ENCODE measurements around the gene SHROOM4. TPM values are rescaled to one million over a fixed set of nuclear protein-coding genes. Genes with fewer than 3 reads are reported as not detected.

Gene SHROOM4
- total RNA-seq, 1 experiment from 2014 or later = 2.1 TPM

- Mint-ChIP-seq H3K36me3 (ENCODE audit: insufficient read depth in 1 of 3, low read depth in 3 of 3) (peaks cover 0 to 3% (median 1%) of the 10 kb centered on the region in 3 experiments; a peak in 2 of 7 replicates), H3K4me3 (no peak overlapping the region), H3K27me3 (ENCODE audit: low read depth) (no peaks in the 10 kb centered on the region), H3K4me1 (peaks cover 6 to 8% of the 10 kb centered on the region in 2 experiments), H3K27ac (no peak overlapping the region), H3K9me3 (peaks cover 64% of the 10 kb centered on the region in 2 experiments)
- Histone ChIP-seq H4K5ac (ENCODE audit: insufficient read length, low read depth, low read length) (no peak overlapping the region), H4K8ac (replicated peaks; ENCODE audit: insufficient read length, low read depth, low read length) (no peak overlapping the region), H3K9me3 (ENCODE audit: control insufficient read depth, low read depth, low read length) (no peaks in the 10 kb centered on the region), H2BK15ac (ENCODE audit: low read depth, low read length) (no peak overlapping the region), H2BK20ac (ENCODE audit: low read depth, low read length, poor library complexity, severe bottlenecking) (no peak overlapping the region), H3K23ac (ENCODE audit: insufficient read length, low read depth, low read length) (no peak overlapping the region), H3K4ac (ENCODE audit: low read depth, low read length) (no peak overlapping the region), H2BK5ac (ENCODE audit: insufficient read length, low read length) (no peak overlapping the region), H3K56ac (ENCODE audit: insufficient read length, low read depth, low read length) (no peak overlapping the region), H2BK12ac (ENCODE audit: insufficient read length, low read depth, low read length) (no peak overlapping the region), H3K9ac (ENCODE audit: extremely low read depth, insufficient read length, low read length) (no peak overlapping the region), H3K79me1 (ENCODE audit: insufficient read depth, low read depth, low read length, poor library complexity, severe bottlenecking) (no peaks in the 10 kb centered on the region), H3K4me2 (ENCODE audit: insufficient read depth, insufficient read length, low read length) (no peak overlapping the region), H3K79me2 (ENCODE audit: insufficient read depth, low read length) (no peaks in the 10 kb centered on the region), H3K18ac (ENCODE audit: insufficient read length, low read depth, low read length) (no peak overlapping the region), H3K27ac (ENCODE audit: insufficient read length, low read depth, low read length) (no peak overlapping the region), H4K20me1 (ENCODE audit: control insufficient read depth, insufficient read depth, insufficient read length) (no peaks in the 10 kb centered on the region), H3K14ac (ENCODE audit: insufficient read depth, low read length) (no peak overlapping the region), H3K27me3 (ENCODE audit: insufficient read depth, low read length) (no peaks in the 10 kb centered on the region), H2BK120ac (ENCODE audit: low read depth, low read length, poor library complexity, severe bottlenecking) (no peak overlapping the region), H3K4me1 (ENCODE audit: insufficient read depth, low read length) (peaks cover 2% of the 10 kb centered on the region; the same call in 1 of the 2 replicates), H2AK5ac (ENCODE audit: insufficient read length, low read length) (no peak overlapping the region), H3K23me2 (ENCODE audit: insufficient read length, low read depth, low read length, poor library complexity, severe bottlenecking) (no peaks in the 10 kb centered on the region), H4K91ac (ENCODE audit: insufficient read length, low read depth, low read length) (no peak overlapping the region), H2AFZ (ENCODE audit: low read length) (no peak overlapping the region), H3T11ph (ENCODE audit: low read length) (no peak overlapping the region)
- WGBS (ENCODE audit: extremely low coverage, insufficient read length, low lambda C conversion rate) = no CpG with 5 or more reads among the region's 2 CpGs
- no peak for TF ChIP-seq CTCF (conservative IDR thresholded peaks at IDR 0.05)
- no peak for DNase-seq
Observed at GRCh38 chrX:50776248-50776647, 37.7 kb downstream of the SHROOM4 start.
